HG03439 (cell line): ENCODE measurements around the gene CDH9.

Experiments used
- ATAC-seq: cut with Tn5 transposase; IDR thresholded peaks from one replicate; pipeline ENCODE4 v1.9.1; 2021; ENCODE audit warnings: mild to moderate bottlenecking, moderate library complexity; ENCODE audit not compliant: unreplicated experiment

The CDH9 gene

DNA sequence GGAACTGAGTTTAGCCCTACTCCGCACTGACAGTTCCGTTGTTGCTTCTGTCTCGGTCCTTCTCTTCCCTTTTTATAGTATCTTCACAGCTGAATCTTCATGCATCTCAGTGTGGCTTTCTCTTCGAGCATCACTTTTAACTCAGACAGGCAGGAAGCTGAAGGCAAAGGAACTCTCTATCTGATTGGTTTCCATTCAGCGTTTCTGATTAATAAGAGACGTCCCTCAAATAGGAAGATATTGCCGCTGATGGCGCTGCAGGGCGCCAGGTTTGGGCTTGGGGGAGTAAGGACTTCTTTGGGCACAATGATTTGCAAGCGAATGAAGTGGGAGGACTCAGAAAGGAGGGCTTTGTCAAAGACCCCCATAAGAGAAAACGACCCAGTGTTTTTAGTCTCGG, at the start of gene CDH9:
TSS of gene CDH9 (minus strand) at position 111 of the 400 bp plus-strand sequence. CDS start 50,253 bp downstream, outside the sequence.
- ATAC-seq, result no peak

GRCh38 chr5:27087747-27088146, 49.4 kb upstream of the CDH9 start:
- ATAC-seq, result no peak

GRCh38 chr5:27083449-27084415, 45.3 kb upstream of the CDH9 start:
- no peak for ATAC-seq

DNA sequence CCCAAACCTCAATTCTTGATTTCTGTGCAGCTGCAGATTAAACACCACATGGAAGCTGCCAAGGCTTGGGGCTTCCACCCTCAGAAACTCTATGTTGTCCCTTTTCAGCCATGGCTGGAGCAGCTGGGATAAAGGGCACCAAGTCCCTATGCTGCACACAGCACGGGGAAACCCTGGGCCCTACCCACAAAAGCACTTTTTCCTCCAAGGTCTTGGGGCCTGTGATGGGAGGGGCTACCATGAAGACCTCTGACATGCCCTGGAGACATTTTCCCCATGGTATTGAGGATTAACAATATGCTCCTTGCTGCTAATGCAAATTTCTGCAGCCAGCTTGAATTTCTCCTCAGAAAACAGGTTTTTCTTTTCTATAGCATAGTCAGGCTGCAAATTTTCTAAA, 41.8 kb upstream of the CDH9 start:
- ATAC-seq, result no peak

DNA sequence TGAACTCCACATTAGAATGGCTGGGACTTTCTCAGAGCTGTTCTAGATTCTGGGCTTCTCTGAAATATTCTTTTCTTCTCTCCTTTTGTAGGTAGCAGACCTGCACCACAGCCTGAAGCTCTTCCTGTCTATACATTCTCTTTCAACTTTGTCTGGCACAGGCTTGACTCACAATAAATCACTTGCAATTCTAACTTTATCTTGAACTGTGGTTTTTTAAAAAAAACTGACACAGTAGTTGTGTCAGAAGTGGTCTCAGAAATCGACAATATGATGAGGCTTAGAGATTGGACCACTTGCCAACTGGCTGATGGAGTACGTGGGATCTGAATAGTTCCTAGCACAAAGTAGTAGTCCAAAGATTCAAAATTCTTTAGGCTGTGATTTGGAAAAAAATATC, 24.1 kb upstream of the CDH9 start:
- ATAC-seq, result no peak

DNA sequence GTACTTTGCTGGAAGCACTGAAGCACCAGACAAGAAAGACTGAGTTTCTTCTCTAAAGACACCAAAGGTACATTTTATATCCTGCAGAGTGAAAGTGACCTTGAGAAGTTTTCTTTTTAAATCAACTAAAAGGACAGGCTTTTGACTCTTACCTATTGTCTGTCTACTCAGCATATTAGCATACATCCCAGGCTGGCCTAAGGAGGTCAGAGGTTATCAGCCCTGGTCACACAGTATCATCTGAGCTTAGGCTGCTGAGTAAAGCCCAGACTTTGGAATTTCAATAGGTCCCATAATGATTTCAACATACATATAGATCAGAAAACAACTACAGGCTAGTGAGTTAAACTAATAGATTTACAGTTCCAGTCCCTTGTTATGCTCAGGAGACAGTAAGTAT, 10.1 kb upstream of the CDH9 start:
- ATAC-seq, result no peak

DNA sequence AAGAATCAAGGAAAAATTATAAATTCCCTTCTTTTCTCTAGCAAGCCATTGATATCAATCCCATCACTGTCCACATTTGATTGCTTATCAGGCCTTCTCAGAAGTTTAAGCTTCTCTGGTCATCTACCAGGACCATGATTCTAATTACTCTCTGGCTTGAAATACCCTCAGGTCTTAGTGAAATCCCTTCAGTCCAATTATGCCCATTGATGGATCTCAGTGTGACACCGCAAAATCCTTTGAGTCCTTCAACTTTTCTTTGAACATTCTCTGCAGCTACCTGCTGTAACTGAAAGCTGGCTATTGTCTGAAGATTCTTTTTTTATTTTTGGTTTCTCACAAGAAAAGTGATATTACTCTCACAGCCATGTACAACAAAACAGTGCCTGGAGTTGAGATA, 3.0 kb upstream of the CDH9 start:
- no peak for ATAC-seq

DNA sequence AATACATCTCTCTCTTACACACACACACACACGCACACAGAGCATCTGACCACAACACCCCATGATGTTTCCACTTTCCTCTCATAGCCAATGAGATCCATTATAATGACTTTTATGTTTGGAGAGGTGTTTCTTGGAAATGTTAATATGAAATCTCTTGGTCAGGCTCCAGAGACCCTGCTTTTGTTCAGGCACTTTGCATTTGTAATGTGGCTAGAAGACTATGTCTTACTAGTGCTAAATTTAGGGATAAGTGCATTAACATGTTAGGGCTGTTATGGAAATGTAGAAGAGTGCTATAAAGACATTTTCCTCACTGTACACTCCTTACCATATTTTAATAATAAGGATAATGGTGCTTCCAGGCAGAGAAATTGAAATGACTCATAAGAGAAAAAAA, 3.8 kb downstream of the CDH9 start:
- ATAC-seq, result no peak

- ATAC-seq, result no peak
Measured at GRCh38 chr5:27026801-27027200, 11.6 kb downstream of the CDH9 start.

DNA sequence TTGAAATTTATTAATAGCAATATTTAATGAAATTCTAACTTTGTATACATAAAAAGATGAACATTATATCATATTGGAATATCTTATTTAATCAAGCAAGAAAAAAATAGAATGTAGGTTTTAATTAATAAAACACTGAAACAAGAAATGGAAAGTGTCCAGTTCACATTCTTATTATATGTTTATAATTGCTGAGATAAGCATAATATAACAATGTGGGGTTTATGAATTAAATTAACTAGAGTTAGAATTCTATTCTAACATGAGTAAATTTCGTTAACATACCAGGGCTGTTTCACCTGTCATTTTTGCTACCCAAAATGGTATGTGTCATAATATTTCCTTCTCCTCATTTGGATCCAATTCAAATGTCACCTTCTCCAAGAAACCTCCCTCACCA, 12.3 kb downstream of the CDH9 start:
- no peak for ATAC-seq

- no peak for ATAC-seq
Measured at GRCh38 chr5:27021471-27021870, 16.9 kb downstream of the CDH9 start.

GRCh38 chr5:27020973-27021372, 17.4 kb downstream of the CDH9 start:
- no peak for ATAC-seq

DNA sequence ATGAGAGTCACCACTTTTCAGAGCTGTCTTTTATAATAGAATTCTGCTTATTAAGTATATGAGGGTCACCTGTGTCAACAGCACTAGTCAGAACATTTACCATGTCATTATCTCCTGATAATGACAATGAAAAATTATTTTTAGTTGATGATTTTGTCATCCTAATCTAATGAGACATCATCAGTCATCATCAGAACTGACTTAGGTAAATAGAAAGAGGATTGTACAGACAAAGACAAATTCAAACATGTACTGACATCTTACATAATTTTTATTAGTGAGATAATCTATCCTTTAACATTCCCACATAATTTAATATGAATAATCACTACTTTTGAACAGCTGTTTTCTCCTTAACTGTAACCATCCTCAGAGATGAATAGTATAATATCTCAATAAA, 22.6 kb downstream of the CDH9 start:
- no peak for ATAC-seq

- ATAC-seq, result no peak
Measured at GRCh38 chr5:27011274-27011673, 27.1 kb downstream of the CDH9 start.

DNA sequence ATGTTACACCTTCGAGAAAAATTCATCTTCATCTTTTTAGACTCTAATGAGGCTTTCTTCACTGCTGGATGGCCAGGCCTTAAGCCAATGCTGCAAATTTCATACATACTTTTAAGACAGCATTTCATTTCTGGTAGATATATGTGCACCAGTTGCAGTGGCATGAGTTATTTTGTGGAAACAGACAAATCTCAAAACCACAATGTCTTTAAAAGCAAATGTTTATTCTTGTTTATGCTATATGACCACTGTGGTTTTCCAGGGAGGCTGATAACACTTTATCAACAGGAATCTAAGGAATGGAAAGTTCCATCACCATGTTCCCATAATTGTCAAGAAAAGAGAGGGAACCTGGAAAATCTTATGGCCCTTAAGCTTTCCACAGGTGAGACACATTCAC, 27.7 kb downstream of the CDH9 start:
- no peak for ATAC-seq

DNA sequence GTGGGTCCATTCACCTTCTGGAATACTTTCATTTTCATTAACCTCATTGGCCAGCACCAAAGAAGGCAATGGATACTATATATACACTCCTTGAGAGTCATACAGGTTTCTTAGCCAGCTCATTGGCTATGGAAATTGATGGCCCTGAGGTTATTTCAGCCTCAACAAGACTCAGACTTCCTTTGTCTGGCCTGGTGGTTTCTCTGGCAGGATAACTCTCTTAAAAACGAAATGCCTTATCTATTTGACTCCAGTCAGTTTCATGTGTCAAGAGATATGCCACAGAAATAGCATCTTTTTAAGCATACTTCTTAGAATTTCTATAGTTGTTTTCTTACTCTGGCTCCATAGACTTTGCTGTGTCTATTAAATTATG, 28.9 kb downstream of the CDH9 start:
- no peak for ATAC-seq

- no peak for ATAC-seq
Measured at GRCh38 chr5:27008604-27009539, 29.5 kb downstream of the CDH9 start.

- ATAC-seq, result no peak
Measured at GRCh38 chr5:27007121-27007520, 31.3 kb downstream of the CDH9 start.

GRCh38 chr5:26986985-26987384, 51.4 kb downstream of the CDH9 start:
- no peak for ATAC-seq

DNA sequence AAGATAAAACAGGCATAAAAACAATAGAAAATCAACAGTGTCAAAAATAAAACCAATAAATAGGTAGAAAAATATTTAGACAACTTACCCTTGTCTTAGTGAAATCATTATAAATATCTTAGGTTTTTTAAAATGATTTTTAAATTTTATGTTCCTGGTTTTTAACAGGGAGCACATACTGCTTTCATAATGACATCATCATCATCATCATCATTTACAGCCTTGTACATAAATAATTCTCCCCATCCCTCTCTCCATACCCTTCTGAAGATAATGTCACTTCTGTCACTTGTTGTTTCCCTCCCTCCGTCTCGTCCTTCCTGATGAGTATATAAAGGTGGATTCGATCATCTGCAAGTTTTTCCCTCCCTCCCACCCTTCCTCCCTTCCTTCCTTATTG, 56.6 kb downstream of the CDH9 start:
- ATAC-seq, result no peak

GRCh38 chr5:26959290-26959689, 79.1 kb downstream of the CDH9 start:
- ATAC-seq, result no peak

GRCh38 chr5:26955161-26955560, 83.2 kb downstream of the CDH9 start:
- no peak for ATAC-seq
